Activated naive CD8-positive, alpha-beta T cell treated with anti-CD3 and anti-CD28 coated beads, Interleukin-2, amount 50 U/mL, for 24 hours (primary cell): ENCODE results near the gene CSF1R.

Experiments
- ATAC-seq: fragments of 150-1000 bp; cut with Tn5 transposase; one replicate; pipeline ENCODE4 v1.10.0; 2021
- DNase-seq: peaks from one replicate; pipeline ENCODE4 v3.0.0; 2021
- H3K27ac Mint-ChIP-seq: one replicate; pipeline ENCODE4 v1.8.0; 2021; ENCODE audit warnings: mild to moderate bottlenecking, mixed read lengths
- H3K27me3 Mint-ChIP-seq: one replicate; pipeline ENCODE4 v1.8.0; 2021; ENCODE audit warnings: mixed read lengths
- H3K36me3 Mint-ChIP-seq: one replicate; pipeline ENCODE4 v1.8.0; 2021; ENCODE audit warnings: low read depth, mixed read lengths
- H3K4me1 Mint-ChIP-seq: one replicate; pipeline ENCODE4 v1.8.0; 2021; ENCODE audit warnings: mixed read lengths
- H3K4me3 Mint-ChIP-seq: one replicate; pipeline ENCODE4 v1.8.0; 2021; ENCODE audit warnings: mild to moderate bottlenecking, moderate library complexity, mixed read lengths
- H3K9me3 Mint-ChIP-seq: one replicate; pipeline ENCODE4 v1.8.0; 2021; ENCODE audit warnings: mixed read lengths

CSF1R gene

GRCh38 chr5:150085950-150086715 lies at the start of gene CSF1R:
Gene CSF1R (minus strand): TSS chr5:150086554. CDS start chr5:150086427, 127 bp downstream.
- ATAC-seq (no peak), DNase-seq (no peak)
- H3K9me3 Mint-ChIP-seq = no peaks in the 10 kb centered on the region
- H3K4me3 Mint-ChIP-seq = no peak within 1 kb of the TSS
- H3K4me1 Mint-ChIP-seq = peaks cover 14% of the 10 kb centered on the region
- peaks cover 34% of the 10 kb centered on the region for H3K27me3 Mint-ChIP-seq
- no peak within 1 kb of the TSS for H3K27ac Mint-ChIP-seq
- H3K36me3 Mint-ChIP-seq = no peaks in the 10 kb centered on the region

GRCh38 chr5:150135557-150136304 lies 49.4 kb upstream of the CSF1R start:
- no peaks in the 10 kb centered on the region for H3K27me3 Mint-ChIP-seq
- H3K9me3 Mint-ChIP-seq = no peaks in the 10 kb centered on the region
- H3K4me3 Mint-ChIP-seq = no peak overlapping the region
- ATAC-seq = no peak
- no peaks in the 10 kb centered on the region for H3K36me3 Mint-ChIP-seq
- H3K27ac Mint-ChIP-seq = no peak overlapping the region
- no peaks in the 10 kb centered on the region for H3K4me1 Mint-ChIP-seq
- DNase-seq = no peak

GRCh38 chr5:150134198-150134588 lies 47.8 kb upstream of the CSF1R start:
- H3K4me3 Mint-ChIP-seq = no peak overlapping the region
- no peaks in the 10 kb centered on the region for H3K9me3 Mint-ChIP-seq
- no peaks in the 10 kb centered on the region for H3K4me1 Mint-ChIP-seq
- no peak overlapping the region for H3K27ac Mint-ChIP-seq
- DNase-seq = no peak
- no peak for ATAC-seq
- H3K36me3 Mint-ChIP-seq = no peaks in the 10 kb centered on the region
- no peaks in the 10 kb centered on the region for H3K27me3 Mint-ChIP-seq

- Mint-ChIP-seq H3K9me3 (no peaks in the 10 kb centered on the region), H3K4me1 (no peaks in the 10 kb centered on the region), H3K27me3 (no peaks in the 10 kb centered on the region), H3K27ac (no peak overlapping the region), H3K4me3 (no peak overlapping the region), H3K36me3 (no peaks in the 10 kb centered on the region)
- DNase-seq (no peak), ATAC-seq (no peak)
Observed at GRCh38 chr5:150133581-150134197, 47.3 kb upstream of the CSF1R start.

GRCh38 chr5:150132740-150133139 lies 46.4 kb upstream of the CSF1R start:
- Mint-ChIP-seq H3K36me3 (no peaks in the 10 kb centered on the region), H3K27me3 (no peaks in the 10 kb centered on the region), H3K4me3 (no peak overlapping the region)

GRCh38 chr5:150131978-150132694 lies 45.8 kb upstream of the CSF1R start:
- no peaks in the 10 kb centered on the region for H3K4me1 Mint-ChIP-seq
- no peaks in the 10 kb centered on the region for H3K36me3 Mint-ChIP-seq
- no peaks in the 10 kb centered on the region for H3K27me3 Mint-ChIP-seq
- no peaks in the 10 kb centered on the region for H3K9me3 Mint-ChIP-seq
- no peak overlapping the region for H3K4me3 Mint-ChIP-seq
- ATAC-seq = no peak
- DNase-seq = no peak
- no peak overlapping the region for H3K27ac Mint-ChIP-seq

More at GRCh38 chr5:150132740-150133139, 46.4 kb upstream of the CSF1R start:
- H3K27ac Mint-ChIP-seq = no peak overlapping the region
- no peaks in the 10 kb centered on the region for H3K9me3 Mint-ChIP-seq
- H3K4me1 Mint-ChIP-seq = no peaks in the 10 kb centered on the region
- ATAC-seq (no peak), DNase-seq (no peak)

GRCh38 chr5:150131461-150131860 lies 45.1 kb upstream of the CSF1R start:
- DNase-seq = no peak
- no peaks in the 10 kb centered on the region for H3K36me3 Mint-ChIP-seq
- H3K27ac Mint-ChIP-seq = no peak overlapping the region
- no peaks in the 10 kb centered on the region for H3K4me1 Mint-ChIP-seq
- no peak overlapping the region for H3K4me3 Mint-ChIP-seq
- no peaks in the 10 kb centered on the region for H3K9me3 Mint-ChIP-seq
- ATAC-seq = no peak
- H3K27me3 Mint-ChIP-seq = no peaks in the 10 kb centered on the region

- H3K4me1 Mint-ChIP-seq = no peaks in the 10 kb centered on the region
- H3K27me3 Mint-ChIP-seq = no peaks in the 10 kb centered on the region
- H3K4me3 Mint-ChIP-seq = no peak overlapping the region
- ATAC-seq (no peak), DNase-seq (no peak)
- H3K36me3 Mint-ChIP-seq = no peaks in the 10 kb centered on the region
- H3K9me3 Mint-ChIP-seq = no peaks in the 10 kb centered on the region
- no peak overlapping the region for H3K27ac Mint-ChIP-seq
Observed at GRCh38 chr5:150130493-150130922, 44.2 kb upstream of the CSF1R start.

- Mint-ChIP-seq H3K27ac (no peak overlapping the region), H3K4me1 (no peaks in the 10 kb centered on the region), H3K9me3 (no peaks in the 10 kb centered on the region), H3K4me3 (no peak overlapping the region), H3K27me3 (no peaks in the 10 kb centered on the region), H3K36me3 (no peaks in the 10 kb centered on the region)
- DNase-seq (peak; percentile 58), ATAC-seq (peak; percentile 55)
Observed at GRCh38 chr5:150129813-150130492, 43.6 kb upstream of the CSF1R start.

- H3K27me3 Mint-ChIP-seq = no peaks in the 10 kb centered on the region
- no peaks in the 10 kb centered on the region for H3K36me3 Mint-ChIP-seq
- no peaks in the 10 kb centered on the region for H3K9me3 Mint-ChIP-seq
- H3K4me3 Mint-ChIP-seq = no peak overlapping the region
- ATAC-seq (no peak), DNase-seq (no peak)
- no peak overlapping the region for H3K27ac Mint-ChIP-seq
- H3K4me1 Mint-ChIP-seq = no peaks in the 10 kb centered on the region
Observed at GRCh38 chr5:150129454-150129812, 43.1 kb upstream of the CSF1R start.

- H3K27ac Mint-ChIP-seq = no peak overlapping the region
Observed at GRCh38 chr5:150126921-150127265, 40.5 kb upstream of the CSF1R start.

GRCh38 chr5:150126199-150126920 lies 40.0 kb upstream of the CSF1R start:
- H3K36me3 Mint-ChIP-seq = no peaks in the 10 kb centered on the region
- no peak for ATAC-seq
- no peaks in the 10 kb centered on the region for H3K27me3 Mint-ChIP-seq
- H3K4me1 Mint-ChIP-seq = no peaks in the 10 kb centered on the region
- H3K27ac Mint-ChIP-seq = no peak overlapping the region
- no peaks in the 10 kb centered on the region for H3K9me3 Mint-ChIP-seq
- no peak for DNase-seq
- no peak overlapping the region for H3K4me3 Mint-ChIP-seq

More at GRCh38 chr5:150126921-150127265, 40.5 kb upstream of the CSF1R start:
- DNase-seq (no peak), ATAC-seq (no peak)
- H3K36me3 Mint-ChIP-seq = no peaks in the 10 kb centered on the region
- H3K4me3 Mint-ChIP-seq = no peak overlapping the region
- H3K27me3 Mint-ChIP-seq = no peaks in the 10 kb centered on the region
- H3K4me1 Mint-ChIP-seq = no peaks in the 10 kb centered on the region
- no peaks in the 10 kb centered on the region for H3K9me3 Mint-ChIP-seq

- H3K27me3 Mint-ChIP-seq = no peaks in the 10 kb centered on the region
- H3K9me3 Mint-ChIP-seq = no peaks in the 10 kb centered on the region
- H3K36me3 Mint-ChIP-seq = no peaks in the 10 kb centered on the region
- H3K4me3 Mint-ChIP-seq = no peak overlapping the region
- ATAC-seq (no peak), DNase-seq (no peak)
- no peaks in the 10 kb centered on the region for H3K4me1 Mint-ChIP-seq
- no peak overlapping the region for H3K27ac Mint-ChIP-seq
Observed at GRCh38 chr5:150125334-150125733, 39.0 kb upstream of the CSF1R start.

- Mint-ChIP-seq H3K27me3 (no peaks in the 10 kb centered on the region), H3K4me3 (no peak overlapping the region), H3K27ac (no peak overlapping the region), H3K4me1 (no peaks in the 10 kb centered on the region), H3K9me3 (no peaks in the 10 kb centered on the region), H3K36me3 (no peaks in the 10 kb centered on the region)
- DNase-seq = no peak
- ATAC-seq = no peak
Observed at GRCh38 chr5:150124596-150124995, 38.2 kb upstream of the CSF1R start.
